ENCODE measurements around the gene ATE1.

Gene ATE1

GRCh38 chr10:121835376-121835775 lies 92.5 kb downstream of the ATE1 start:
- peak overlapping the region; percentile 91 for H3K27ac ChIP-seq
- TF ChIP-seq, protein P1, sequence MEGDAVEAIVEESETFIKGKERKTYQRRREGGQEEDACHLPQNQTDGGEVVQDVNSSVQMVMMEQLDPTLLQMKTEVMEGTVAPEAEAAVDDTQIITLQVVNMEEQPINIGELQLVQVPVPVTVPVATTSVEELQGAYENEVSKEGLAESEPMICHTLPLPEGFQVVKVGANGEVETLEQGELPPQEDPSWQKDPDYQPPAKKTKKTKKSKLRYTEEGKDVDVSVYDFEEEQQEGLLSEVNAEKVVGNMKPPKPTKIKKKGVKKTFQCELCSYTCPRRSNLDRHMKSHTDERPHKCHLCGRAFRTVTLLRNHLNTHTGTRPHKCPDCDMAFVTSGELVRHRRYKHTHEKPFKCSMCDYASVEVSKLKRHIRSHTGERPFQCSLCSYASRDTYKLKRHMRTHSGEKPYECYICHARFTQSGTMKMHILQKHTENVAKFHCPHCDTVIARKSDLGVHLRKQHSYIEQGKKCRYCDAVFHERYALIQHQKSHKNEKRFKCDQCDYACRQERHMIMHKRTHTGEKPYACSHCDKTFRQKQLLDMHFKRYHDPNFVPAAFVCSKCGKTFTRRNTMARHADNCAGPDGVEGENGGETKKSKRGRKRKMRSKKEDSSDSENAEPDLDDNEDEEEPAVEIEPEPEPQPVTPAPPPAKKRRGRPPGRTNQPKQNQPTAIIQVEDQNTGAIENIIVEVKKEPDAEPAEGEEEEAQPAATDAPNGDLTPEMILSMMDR (conservative IDR thresholded peaks at IDR 0.05) = no peak

- TF ChIP-seq, protein P1 (conservative IDR thresholded peaks at IDR 0.05) = no peak
- peak overlapping the region; percentile 91 for H3K27ac ChIP-seq
Observed at GRCh38 chr10:121834757-121835156, 93.1 kb downstream of the ATE1 start.

GRCh38 chr10:121833387-121833786 lies 94.4 kb downstream of the ATE1 start:
- peak overlapping the region; percentile 91 for H3K27ac ChIP-seq
- TF ChIP-seq, protein P1 (conservative IDR thresholded peaks at IDR 0.05) = no peak

- TF ChIP-seq, protein P1 (conservative IDR thresholded peaks at IDR 0.05) = no peak
- H3K27ac ChIP-seq = peak overlapping the region; percentile 91
Observed at GRCh38 chr10:121832647-121833046, 95.2 kb downstream of the ATE1 start.

- peak overlapping the region; percentile 91; the same call in 1 of the 2 replicates for H3K27ac ChIP-seq
- TF ChIP-seq, protein P1 (conservative IDR thresholded peaks at IDR 0.05) = no peak
Observed at GRCh38 chr10:121831777-121832176, 96.1 kb downstream of the ATE1 start.

- TF ChIP-seq, protein P1 (conservative IDR thresholded peaks at IDR 0.05) = no peak
- H3K27ac ChIP-seq = no peak overlapping the region
Observed at GRCh38 chr10:121831237-121831636, 96.6 kb downstream of the ATE1 start.

- TF ChIP-seq, protein P1 (conservative IDR thresholded peaks at IDR 0.05) = no peak
- no peak overlapping the region for H3K27ac ChIP-seq
Observed at GRCh38 chr10:121830101-121830500, 97.7 kb downstream of the ATE1 start.
